PFSK-1 (cell line): ENCODE results near the gene FARS2.

Experiments used
- FOXP2 ChIP-seq: optimal IDR thresholded peaks from 2 replicates; pipeline ENCODE3; 2011; ENCODE audit warnings: borderline replicate concordance, control low read depth, inconsistent platforms; ENCODE audit not compliant: insufficient read depth; ENCODE audit errors: extremely low read length, extremely low read depth
- POLR2AphosphoS5 ChIP-seq: IDR thresholded peaks from 2 replicates; pipeline ENCODE4 v1.6.1; 2012; ENCODE audit warnings: low read depth, mild to moderate bottlenecking, control low read depth, low read length, moderate library complexity
- REST ChIP-seq, 2 experiments: IDR thresholded peaks; 2 replicates each; pipeline versions ENCODE4 v1.6.1 to v1.8.0; 2011 to 2012; ENCODE audit warnings: low read depth in 2 of 2, low read length in 2 of 2, control low read depth in 1 of 2, inconsistent platforms in 1 of 2, mild to moderate bottlenecking in 1 of 2, moderate library complexity in 1 of 2; ENCODE audit not compliant: insufficient read depth in 1 of 2
- SIN3A ChIP-seq: IDR thresholded peaks from 2 replicates; pipeline ENCODE4 v1.6.1; 2012; ENCODE audit warnings: mild to moderate bottlenecking, low read length, moderate library complexity, borderline replicate concordance; ENCODE audit not compliant: insufficient read depth
- TAF1 ChIP-seq: IDR thresholded peaks from 2 replicates; pipeline ENCODE4 v1.6.1; 2012; ENCODE audit warnings: low read length, control low read depth, borderline replicate concordance; ENCODE audit not compliant: insufficient read depth

The FARS2 gene

GRCh38 chr6:5663739-5664138, 402.4 kb downstream of the FARS2 start:
- no peak for TF ChIP-seq TAF1
- TF ChIP-seq FOXP2 = no peak
- TF ChIP-seq SIN3A = no peak
- no peak for TF ChIP-seq REST (IDR thresholded peaks at IDR 0.05; ENCODE audit: insufficient read depth in 1 of 2, low read depth in 2 of 2, low read length in 2 of 2)
- no peak for TF ChIP-seq POLR2AphosphoS5

- TF ChIP-seq REST (IDR thresholded peaks at IDR 0.05; ENCODE audit: insufficient read depth in 1 of 2, low read depth in 2 of 2, low read length in 2 of 2) (no peak), TAF1 (no peak), FOXP2 (no peak), POLR2AphosphoS5 (no peak), SIN3A (no peak)
Measured at GRCh38 chr6:5664149-5664548, 402.8 kb downstream of the FARS2 start.

DNA sequence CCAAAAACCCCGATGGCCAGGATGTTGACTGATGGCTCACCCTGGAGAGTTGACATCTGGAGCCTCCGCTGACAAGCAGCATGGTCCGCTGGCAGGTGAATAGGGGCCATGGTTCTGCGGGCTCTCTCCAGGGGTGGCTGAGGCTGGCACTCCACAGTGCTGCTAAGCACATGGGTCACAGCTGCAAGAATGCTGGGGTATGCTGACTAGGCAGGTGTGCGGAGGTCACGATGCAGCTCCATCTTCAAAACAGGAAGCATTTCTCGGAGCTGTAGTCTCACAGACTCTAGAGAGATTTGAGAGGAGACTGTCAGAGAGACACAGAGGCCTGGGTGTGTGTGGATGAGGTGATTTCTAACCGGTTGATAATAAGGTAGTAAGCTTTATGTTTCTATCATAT, 403.9 kb downstream of the FARS2 start:
- TF ChIP-seq FOXP2 = no peak
- TF ChIP-seq REST (IDR thresholded peaks at IDR 0.05; ENCODE audit: insufficient read depth in 1 of 2, low read depth in 2 of 2, low read length in 2 of 2) = no peak
- no peak for TF ChIP-seq TAF1
- TF ChIP-seq POLR2AphosphoS5 = no peak
- no peak for TF ChIP-seq SIN3A

DNA sequence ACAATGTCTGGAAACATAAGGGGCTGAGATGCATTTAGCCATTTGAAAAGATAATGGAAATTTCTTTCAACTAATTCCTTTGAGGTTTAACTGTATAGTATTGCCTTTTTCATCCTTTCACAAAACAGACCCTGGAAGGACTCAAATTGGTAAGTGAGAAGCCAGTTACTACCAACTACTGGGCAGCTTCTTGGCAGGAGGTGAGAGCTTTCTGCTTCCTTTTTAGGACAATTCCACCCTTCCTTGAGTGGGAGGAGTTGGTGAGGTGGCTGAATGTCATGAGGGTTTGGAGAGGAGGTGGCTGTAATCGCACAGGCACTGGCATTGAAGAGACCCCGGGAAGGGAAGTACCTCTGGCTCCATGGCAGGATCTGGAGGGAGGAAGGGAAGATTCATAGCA, 404.4 kb downstream of the FARS2 start:
- TF ChIP-seq TAF1 = no peak
- no peak for TF ChIP-seq FOXP2
- no peak for TF ChIP-seq REST (IDR thresholded peaks at IDR 0.05; ENCODE audit: insufficient read depth in 1 of 2, low read depth in 2 of 2, low read length in 2 of 2)
- TF ChIP-seq POLR2AphosphoS5 = no peak
- no peak for TF ChIP-seq SIN3A

DNA sequence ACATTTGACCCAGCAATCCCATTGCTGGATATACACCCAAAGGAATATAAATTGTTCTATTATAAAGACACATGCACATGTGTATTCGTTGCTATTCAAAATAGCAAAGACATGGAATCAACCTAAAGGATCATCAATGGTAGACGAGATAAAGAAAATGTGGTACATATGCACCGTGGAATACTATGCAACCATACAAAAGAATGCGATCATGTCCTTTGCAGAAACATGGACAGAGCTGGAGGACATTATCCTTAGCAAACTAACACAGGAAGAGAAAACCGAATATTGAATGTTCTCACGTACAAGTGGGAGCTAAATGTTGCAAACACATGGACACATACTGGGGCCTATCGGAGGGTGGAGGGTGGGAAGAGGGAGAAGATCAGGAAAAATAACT, 405.4 kb downstream of the FARS2 start:
- TF ChIP-seq POLR2AphosphoS5 (no peak), TAF1 (no peak), SIN3A (no peak), FOXP2 (no peak), REST (IDR thresholded peaks at IDR 0.05; ENCODE audit: insufficient read depth in 1 of 2, low read depth in 2 of 2, low read length in 2 of 2) (no peak)
